NCI-H128 (cell line): Measurements from ENCODE around the gene PAK1.

Experiments
- DNase-seq: peaks from one replicate; lab custom pipeline; 2025; ENCODE audit not compliant: unreplicated experiment; lab: John Stamatoyannopoulos, UW

The PAK1 gene

GRCh38 chr11:77438487-77438886 lies 35.4 kb downstream of the PAK1 start:
- no peak for DNase-seq

GRCh38 chr11:77436969-77437368 lies 36.9 kb downstream of the PAK1 start:
- no peak for DNase-seq

GRCh38 chr11:77436506-77436905 lies 37.4 kb downstream of the PAK1 start:
- DNase-seq, result no peak

- DNase-seq, result no peak
Measured at GRCh38 chr11:77435972-77436371, 37.9 kb downstream of the PAK1 start.

GRCh38 chr11:77431813-77432212 lies 42.1 kb downstream of the PAK1 start:
- no peak for DNase-seq

GRCh38 chr11:77428598-77428997 lies 45.3 kb downstream of the PAK1 start:
- DNase-seq, result no peak

- DNase-seq, result no peak
Measured at GRCh38 chr11:77425346-77425745, 48.5 kb downstream of the PAK1 start.

GRCh38 chr11:77424644-77425043 lies 49.2 kb downstream of the PAK1 start:
- DNase-seq, result no peak

GRCh38 chr11:77423624-77424023 lies 50.3 kb downstream of the PAK1 start:
- DNase-seq, result no peak

- DNase-seq, result no peak
Measured at GRCh38 chr11:77422687-77423086, 51.2 kb downstream of the PAK1 start.

GRCh38 chr11:77421041-77421723 lies 52.7 kb downstream of the PAK1 start:
- DNase-seq, result no peak

GRCh38 chr11:77418971-77419597 lies 54.8 kb downstream of the PAK1 start:
- no peak for DNase-seq

- no peak for DNase-seq
Measured at GRCh38 chr11:77418155-77418970, 55.5 kb downstream of the PAK1 start.

GRCh38 chr11:77416357-77416756 lies 57.5 kb downstream of the PAK1 start:
- DNase-seq, result no peak

GRCh38 chr11:77413850-77414460 lies 59.9 kb downstream of the PAK1 start:
- DNase-seq, result no peak

GRCh38 chr11:77412814-77413213 lies 61.1 kb downstream of the PAK1 start:
- no peak for DNase-seq

GRCh38 chr11:77411717-77412441 lies 62.0 kb downstream of the PAK1 start:
- no peak for DNase-seq

- DNase-seq, result no peak
Measured at GRCh38 chr11:77411137-77411707, 62.7 kb downstream of the PAK1 start.

- DNase-seq, result no peak
Measured at GRCh38 chr11:77410076-77410827, 63.6 kb downstream of the PAK1 start.

GRCh38 chr11:77409046-77409445 lies 64.8 kb downstream of the PAK1 start:
- DNase-seq, result no peak
